Stimulated activated CD8-positive, alpha-beta memory T cell treated with anti-CD3 and anti-CD28 coated beads, Interleukin-7, amount 100 ng/mL, for 4 hours (primary cell): ENCODE results near the gene GOLT1A.

Source experiments
- DNase-seq, 2 donors: peaks; one replicate each; pipeline ENCODE4 v3.0.0-alpha.2; 2020; ENCODE audit warnings: low read depth in 2 of 2

Gene GOLT1A

GRCh38 chr1:204192046-204192445 lies 21.7 kb downstream of the GOLT1A start:
- DNase-seq = no peak

GRCh38 chr1:204191456-204191855 lies 22.3 kb downstream of the GOLT1A start:
- DNase-seq = no peak

GRCh38 chr1:204190212-204191211 lies 23.3 kb downstream of the GOLT1A start:
- DNase-seq = peak in 1 of 2 donors; percentile 27

- no peak for DNase-seq
These were observed 24.7 kb downstream of the GOLT1A start for GRCh38 chr1:204188959-204189639.

- no peak for DNase-seq
These were observed 27.2 kb downstream of the GOLT1A start for GRCh38 chr1:204186597-204186996.

- DNase-seq = no peak
These were observed 32.7 kb downstream of the GOLT1A start for GRCh38 chr1:204181116-204181515.

GRCh38 chr1:204180133-204180532 lies 33.7 kb downstream of the GOLT1A start:
- DNase-seq = no peak

GRCh38 chr1:204178487-204179281 lies 35.1 kb downstream of the GOLT1A start:
- DNase-seq = no peak

GRCh38 chr1:204177133-204177532 lies 36.7 kb downstream of the GOLT1A start:
- DNase-seq = no peak

GRCh38 chr1:204176049-204176448 lies 37.7 kb downstream of the GOLT1A start:
- DNase-seq = no peak

GRCh38 chr1:204174958-204175357 lies 38.8 kb downstream of the GOLT1A start:
- DNase-seq = no peak

- no peak for DNase-seq
These were observed 41.3 kb downstream of the GOLT1A start for GRCh38 chr1:204172404-204173029.

- DNase-seq = no peak
These were observed 42.0 kb downstream of the GOLT1A start for GRCh38 chr1:204171751-204172178.

GRCh38 chr1:204170494-204171155 lies 43.2 kb downstream of the GOLT1A start:
- no peak for DNase-seq

GRCh38 chr1:204169858-204170257 lies 43.9 kb downstream of the GOLT1A start:
- DNase-seq = no peak

GRCh38 chr1:204167730-204168129 lies 46.1 kb downstream of the GOLT1A start:
- DNase-seq = no peak

- DNase-seq = no peak
These were observed 47.6 kb downstream of the GOLT1A start, which contains the start of gene REN for GRCh38 chr1:204166219-204166618. Gene REN, minus strand, starts transcription at chr1:204166337. Its CDS starts 44 bp downstream, at chr1:204166293.

- DNase-seq = peak; percentile 53 to 64
These were observed 51.2 kb downstream of the GOLT1A start for GRCh38 chr1:204162494-204163074.

GRCh38 chr1:204161609-204162493 lies 51.9 kb downstream of the GOLT1A start:
- DNase-seq = no peak
